GM19035 (cell line): Measurements from ENCODE around the gene ADAM17.

ENCODE experiments used
- ATAC-seq: cut with Tn5 transposase; IDR thresholded peaks from one replicate; pipeline ENCODE4 v1.9.1; 2021; ENCODE audit not compliant: unreplicated experiment

Gene ADAM17

GRCh38 chr2:9473308-9473984 is 82.2 kb downstream of the ADAM17 start:
- ATAC-seq: no peak

- ATAC-seq: no peak
These were observed 83.1 kb downstream of the ADAM17 start for GRCh38 chr2:9472511-9472910.

- ATAC-seq: no peak
These were observed 84.4 kb downstream of the ADAM17 start for GRCh38 chr2:9471206-9471605.

GRCh38 chr2:9467687-9468086 is 87.9 kb downstream of the ADAM17 start:
- ATAC-seq: no peak

- ATAC-seq: no peak
These were observed 89.4 kb downstream of the ADAM17 start for GRCh38 chr2:9466147-9466683.

- ATAC-seq: no peak
These were observed 90.5 kb downstream of the ADAM17 start for GRCh38 chr2:9465170-9465569.

GRCh38 chr2:9463698-9464034 is 92.0 kb downstream of the ADAM17 start:
- no peak for ATAC-seq

- no peak for ATAC-seq
These were observed 92.5 kb downstream of the ADAM17 start for GRCh38 chr2:9462886-9463697.

- no peak for ATAC-seq
These were observed 93.3 kb downstream of the ADAM17 start for GRCh38 chr2:9462313-9462712.

GRCh38 chr2:9461079-9461478 is 94.6 kb downstream of the ADAM17 start:
- ATAC-seq: no peak

GRCh38 chr2:9460441-9461017 is 95.1 kb downstream of the ADAM17 start:
- no peak for ATAC-seq

- ATAC-seq: no peak
These were observed 104.4 kb downstream of the ADAM17 start for GRCh38 chr2:9451231-9451630.

- no peak for ATAC-seq
These were observed 110.5 kb downstream of the ADAM17 start for GRCh38 chr2:9445089-9445488.

- ATAC-seq: no peak
These were observed 112.1 kb downstream of the ADAM17 start for GRCh38 chr2:9443526-9443925.

- no peak for ATAC-seq
These were observed 114.1 kb downstream of the ADAM17 start for GRCh38 chr2:9441556-9441955.

GRCh38 chr2:9440058-9440727 is 115.4 kb downstream of the ADAM17 start:
- no peak for ATAC-seq

- ATAC-seq: no peak
These were observed 116.1 kb downstream of the ADAM17 start for GRCh38 chr2:9439536-9439935.
